IMR-90 (cell line): ENCODE results near the gene MYH6. TPM values are rescaled to one million over a fixed set of nuclear protein-coding genes. Genes with fewer than 3 reads are reported as not detected.

Experiments used
- ATAC-seq: fragments of 200-7000 bp; cut with Tn5 transposase; 2 replicates; pipeline ENCODE4 v1.9.1; 2020; ENCODE audit warnings: low read depth, mild to moderate bottlenecking, moderate library complexity
- BruUV-seq: library from RNA; stranded (reverse); fragments of 400-500 nt; replicated peaks from 2 replicates; lab custom pipeline; 2021; lab: Mats Ljungman, UMichigan
- CTCF ChIA-PET: fragments of 300-600 bp; formaldehyde crosslinking; extraction: SDS; loops from one replicate; lab custom pipeline; 2021; ENCODE audit warnings: antibody characterized with exemption; lab: Yijun Ruan, JAX
- POLR2A ChIA-PET: fragments of 300-600 bp; sonication (Branson Sonifier 250); formaldehyde crosslinking; loops from one replicate; lab custom pipeline; 2022; ENCODE audit warnings: antibody characterized with exemption; ENCODE audit not compliant: unreplicated experiment; lab: Charles Lee
- DNase-seq: peaks from one replicate; pipeline ENCODE4 v3.0.0; 2013
- H2AFZ ChIP-seq: replicated peaks from 2 replicates; pipeline ENCODE3; 2013; ENCODE audit warnings: low read length, mild to moderate bottlenecking; ENCODE audit not compliant: poor library complexity
- H2AK5ac ChIP-seq: 2 replicates; pipeline ENCODE4 v1.6.1; 2013; ENCODE audit warnings: low read depth, low read length, inconsistent platforms
- H2AK9ac ChIP-seq: replicated peaks from 2 replicates; pipeline ENCODE3; 2013; ENCODE audit warnings: mild to moderate bottlenecking, low read depth, low read length, moderate library complexity; ENCODE audit not compliant: poor library complexity
- H2BK120ac ChIP-seq: 2 replicates; pipeline ENCODE4 v1.6.1; 2013; ENCODE audit warnings: low read depth, low read length, inconsistent platforms
- H2BK15ac ChIP-seq: 3 replicates; pipeline ENCODE4 v1.6.1; 2013; ENCODE audit warnings: low read depth, low read length, inconsistent platforms
- H2BK20ac ChIP-seq: 2 replicates; pipeline ENCODE4 v1.6.1; 2013; ENCODE audit warnings: low read depth, mild to moderate bottlenecking, inconsistent platforms, low read length, moderate library complexity
- H2BK5ac ChIP-seq: 2 replicates; pipeline ENCODE4 v1.6.1; 2013; ENCODE audit warnings: mild to moderate bottlenecking, low read depth, low read length, inconsistent platforms; ENCODE audit not compliant: poor library complexity, severe bottlenecking
- H3K14ac ChIP-seq: replicated peaks from 2 replicates; pipeline ENCODE4 v1.6.1; 2013; ENCODE audit warnings: low read depth, low read length, inconsistent platforms
- H3K18ac ChIP-seq: 2 replicates; pipeline ENCODE4 v1.6.1; 2013; ENCODE audit warnings: low read depth, low read length, control low read depth
- H3K23ac ChIP-seq: 2 replicates; pipeline ENCODE4 v1.6.1; 2013; ENCODE audit warnings: low read depth, low read length, inconsistent platforms
- H3K27ac ChIP-seq: 2 replicates; pipeline ENCODE4 v1.5.1; 2013; ENCODE audit warnings: mild to moderate bottlenecking, control low read depth, low read length; ENCODE audit not compliant: insufficient read depth
- H3K27me3 ChIP-seq: 2 replicates; pipeline ENCODE4 v1.6.1; 2013; ENCODE audit warnings: low read length; ENCODE audit not compliant: control insufficient read depth, insufficient read depth
- H3K36me3 ChIP-seq: 2 replicates; pipeline ENCODE4 v1.6.1; 2013; ENCODE audit warnings: low read length, mixed read lengths; ENCODE audit not compliant: control insufficient read depth, insufficient read depth
- H3K4ac ChIP-seq: 2 replicates; pipeline ENCODE4 v1.6.1; 2013; ENCODE audit warnings: low read depth, low read length, inconsistent platforms
- H3K4me1 ChIP-seq: 2 replicates; pipeline ENCODE4 v1.6.1; 2013; ENCODE audit warnings: low read length, mixed read lengths; ENCODE audit not compliant: control insufficient read depth, insufficient read depth
- H3K4me2 ChIP-seq: 2 replicates; pipeline ENCODE4 v1.6.1; 2013; ENCODE audit warnings: low read depth, mild to moderate bottlenecking, control low read depth, low read length, moderate library complexity
- H3K4me3 ChIP-seq: 2 replicates; pipeline ENCODE4 v1.5.1; 2013; ENCODE audit warnings: low read depth, mild to moderate bottlenecking, control low read depth, low read length, moderate library complexity; ENCODE audit not compliant: insufficient read depth
- H3K56ac ChIP-seq: 2 replicates; pipeline ENCODE4 v1.6.1; 2013; ENCODE audit warnings: low read length, inconsistent platforms; ENCODE audit not compliant: insufficient read depth; ENCODE audit errors: extremely low read depth
- H3K79me1 ChIP-seq, 2 experiments: 2 replicates each; pipeline ENCODE4 v1.6.1; 2013; ENCODE audit warnings: low read length in 2 of 2, inconsistent platforms in 1 of 2, low read depth in 1 of 2
- H3K9ac ChIP-seq: 2 replicates; pipeline ENCODE4 v1.6.1; 2013; ENCODE audit warnings: low read depth, low read length, control low read depth
- H3K9me1 ChIP-seq: 2 replicates; pipeline ENCODE4 v1.6.1; 2013; ENCODE audit warnings: low read length, inconsistent platforms; ENCODE audit not compliant: insufficient read depth
- H3K9me3 ChIP-seq: 2 replicates; pipeline ENCODE4 v1.6.1; 2013; ENCODE audit warnings: low read length; ENCODE audit not compliant: control insufficient read depth, insufficient read depth
- H4K20me1 ChIP-seq: 2 replicates; pipeline ENCODE4 v1.6.1; 2013; ENCODE audit warnings: low read length, inconsistent platforms; ENCODE audit not compliant: insufficient read depth
- H4K5ac ChIP-seq: 2 replicates; pipeline ENCODE4 v1.6.1; 2013; ENCODE audit warnings: mild to moderate bottlenecking, low read depth, low read length, control low read depth
- H4K8ac ChIP-seq, 2 experiments: 2 replicates each; pipeline ENCODE4 v1.6.1; 2013; ENCODE audit warnings: low read depth in 2 of 2, low read length in 2 of 2, control low read depth in 1 of 2, inconsistent platforms in 1 of 2
- H4K91ac ChIP-seq: 2 replicates; pipeline ENCODE4 v1.6.1; 2013; ENCODE audit warnings: low read depth, low read length, inconsistent platforms; ENCODE audit not compliant: insufficient read depth
- BHLHE40 ChIP-seq: fragments of 150-350 bp; IDR thresholded peaks from 2 replicates; pipeline ENCODE4 v1.6.1; 2016; ENCODE audit warnings: mild to moderate bottlenecking, low read depth, low read length
- CEBPB ChIP-seq: IDR thresholded peaks from 2 replicates; pipeline ENCODE4 v1.6.1; 2012; ENCODE audit warnings: low read depth, low read length, improper control_type of control experiment
- CHD1 ChIP-seq: IDR thresholded peaks from 2 replicates; pipeline ENCODE4 v1.6.1; 2012; ENCODE audit warnings: low read depth, low read length, improper control_type of control experiment
- CTCF ChIP-seq: conservative IDR thresholded peaks from 2 replicates; pipeline ENCODE4 v1.5.1; 2012; ENCODE audit warnings: mild to moderate bottlenecking, low read depth, low read length, improper control_type of control experiment
- ELK1 ChIP-seq: fragments of 150-350 bp; IDR thresholded peaks from 2 replicates; pipeline ENCODE4 v1.6.1; 2016; ENCODE audit warnings: low read depth, mild to moderate bottlenecking, low read length, moderate library complexity, borderline replicate concordance
- FOS ChIP-seq: fragments of 150-350 bp; IDR thresholded peaks from 2 replicates; pipeline ENCODE4 v1.6.1; 2016; ENCODE audit warnings: low read depth, low read length
- MAFK ChIP-seq: IDR thresholded peaks from 2 replicates; pipeline ENCODE4 v1.6.1; 2012; ENCODE audit warnings: low read depth, low read length, improper control_type of control experiment
- MAZ ChIP-seq: IDR thresholded peaks from 2 replicates; pipeline ENCODE4 v1.6.1; 2012; ENCODE audit warnings: low read depth, mild to moderate bottlenecking, low read length, improper control_type of control experiment, moderate library complexity, borderline replicate concordance
- MXI1 ChIP-seq: IDR thresholded peaks from 2 replicates; pipeline ENCODE4 v1.6.1; 2012; ENCODE audit warnings: low read depth, mild to moderate bottlenecking, low read length, moderate library complexity, borderline replicate concordance
- NFE2L2 ChIP-seq: fragments of 150-350 bp; IDR thresholded peaks from 2 replicates; pipeline ENCODE4 v1.6.1; 2016; ENCODE audit warnings: low read depth, mild to moderate bottlenecking, low read length
- POLR2A ChIP-seq: IDR thresholded peaks from 2 replicates; pipeline ENCODE4 v1.6.1; 2012; ENCODE audit warnings: mild to moderate bottlenecking, low read depth, low read length
- RAD21 ChIP-seq: IDR thresholded peaks from 2 replicates; pipeline ENCODE4 v1.6.1; 2012; ENCODE audit warnings: low read length, improper control_type of control experiment
- RCOR1 ChIP-seq: IDR thresholded peaks from 2 replicates; pipeline ENCODE4 v1.6.1; 2012; ENCODE audit warnings: mild to moderate bottlenecking, low read length, improper control_type of control experiment; ENCODE audit not compliant: insufficient replicate concordance
- RFX5 ChIP-seq: IDR thresholded peaks from 2 replicates; pipeline ENCODE4 v1.8.0; 2012; ENCODE audit warnings: low read depth, mild to moderate bottlenecking, low read length, moderate library complexity
- SMC3 ChIP-seq: fragments of 150-350 bp; IDR thresholded peaks from 2 replicates; pipeline ENCODE4 v1.6.1; 2016; ENCODE audit warnings: low read depth, mild to moderate bottlenecking, antibody characterized with exemption, low read length, moderate library complexity
- USF2 ChIP-seq: fragments of 150-350 bp; IDR thresholded peaks from 2 replicates; pipeline ENCODE4 v1.6.1; 2017; ENCODE audit warnings: mild to moderate bottlenecking, antibody characterized with exemption, low read length, low read depth
- WGBS, 2 experiments: methylation state at CpG; one replicate each; pipeline versions ENCODE4 v1.1.5 to v1.1.7; 2013; ENCODE audit warnings: missing lambda C conversion rate in 2 of 2; ENCODE audit not compliant: insufficient read length in 1 of 2; ENCODE audit errors: extremely low coverage in 2 of 2; 5-methylcytosine and 5-hydroxymethylcytosine counted together
- dilution Hi-C: fragments of 300-500 bp; cut with HindIII; formaldehyde crosslinking; loops from one replicate; pipeline ENCODE4 v1.14.3; 2018; ENCODE audit warnings: low sequenced_read_pairs; ENCODE audit not compliant: unreplicated experiment
- in situ Hi-C: fragments of 300-500 bp; cut with MboI; formaldehyde crosslinking; loops from 3 replicates; pipeline ENCODE4 v1.14.3; 2019; ENCODE audit warnings: low sequenced_read_pairs, inconsistent platforms, mixed read lengths
- intact Hi-C: fragments of 100-400 bp; cut with micrococcal nuclease; formaldehyde crosslinking; loops from 2 replicates; pipeline ENCODE4 v1.10.0; 2022
- polyA plus RNA-seq, 3 experiments: library from polyadenylated mRNA; depleted of rRNA; stranded (reverse); fragments of >200 nt; gene quantifications; 2 replicates each; pipeline ENCODE4 v1.2.3, GENCODE V29; 2012; ENCODE audit warnings: low replicate concordance in 1 of 3
- total RNA-seq: library from RNA; depleted of rRNA; stranded (reverse); fragments of >200 nt; gene quantifications from 2 replicates; pipeline ENCODE4 v1.2.3, GENCODE V29; 2012

MYH6 gene
- total and polyA plus RNA-seq, 2 of the 4 experiments (the other 2 are of a cell fraction), result not detected

- no peak overlapping the region for H2AK5ac ChIP-seq
- no peak overlapping the region for H3K27ac ChIP-seq
- H3K56ac ChIP-seq, result no peak overlapping the region
- peaks cover 3% of the 10 kb centered on the region for H3K27me3 ChIP-seq
- no peak overlapping the region for H3K14ac ChIP-seq
- no peak overlapping the region for H3K18ac ChIP-seq
- POLR2A ChIA-PET, result no interaction called here
- intact Hi-C loops (no loop called here), in situ Hi-C loops (no loop called here), dilution Hi-C loops (no loop called here)
- H3K9me3 ChIP-seq, result no peaks in the 10 kb centered on the region
- no peak overlapping the region for H4K8ac ChIP-seq
- no peaks in the 10 kb centered on the region for H3K36me3 ChIP-seq
- H2BK5ac ChIP-seq, result no peak overlapping the region
- no peak overlapping the region for H3K23ac ChIP-seq
- no peak for DNase-seq
- H3K4me3 ChIP-seq, result no peak overlapping the region
- no peak overlapping the region for H4K5ac ChIP-seq
- H3K4me1 ChIP-seq, result no peaks in the 10 kb centered on the region
- TF ChIP-seq BHLHE40 (no peak), POLR2A (no peak), MAFK (no peak), MAZ (no peak), NFE2L2 (no peak), FOS (no peak), ELK1 (no peak), MXI1 (no peak), USF2 (no peak), RAD21 (no peak), RFX5 (no peak), CTCF (no peak), SMC3 (no peak), CHD1 (no peak), CEBPB (no peak), RCOR1 (no peak)
- H3K4ac ChIP-seq, result no peak overlapping the region
- ATAC-seq, result no peak
- no peak overlapping the region for H3K4me2 ChIP-seq
- H2BK120ac ChIP-seq, result no peak overlapping the region
- H2AFZ ChIP-seq, result no peak overlapping the region
- H3K79me1 ChIP-seq, result no peaks in the 10 kb centered on the region
- no peaks in the 10 kb centered on the region for H4K20me1 ChIP-seq
- no peak overlapping the region for H2AK9ac ChIP-seq
- no peak overlapping the region for H3K9ac ChIP-seq
- no CpG with 5 or more reads among the region's 2 CpGs for WGBS, 2 experiments
- H4K91ac ChIP-seq, result no peak overlapping the region
- no peak overlapping the region for H2BK15ac ChIP-seq
- no peak overlapping the region for H2BK20ac ChIP-seq
- no peaks in the 10 kb centered on the region for H3K9me1 ChIP-seq
- CTCF ChIA-PET, result interaction anchor here (1.1 kb wide), 1 partner anchor 29 kb away, joined by 3 read pairs; no protein-coding TSS in a partner anchor
- BruUV-seq, result no TSS peak
These were observed 42.3 kb upstream of the MYH6 start for GRCh38 chr14:23450379-23450778.
